CD4-positive, CD25-positive, alpha-beta regulatory T cell (primary cell): ENCODE results near the gene TMED1. TPM values are rescaled to one million over a fixed set of nuclear protein-coding genes. Genes with fewer than 3 reads are reported as not detected.

Source experiments
- ATAC-seq, 2 donors: fragments of 150-1000 bp; cut with Tn5 transposase; one replicate each; pipeline ENCODE4 v1.10.0; 2021; ENCODE audit warnings: low read depth in 2 of 2, moderate number of reproducible peaks in 2 of 2, moderate library complexity in 1 of 2
- DNase-seq, 3 donors: peaks; one replicate each; pipeline versions ENCODE4 v3.0.0 to v3.0.0-alpha.2; 2012 to 2022; ENCODE audit warnings: mixed read lengths in 1 of 3
- H3K27ac ChIP-seq: one replicate; pipeline ENCODE4 v1.7.0; 2013; ENCODE audit warnings: mild to moderate bottlenecking, low read length; ENCODE audit not compliant: insufficient read depth, poor library complexity, severe bottlenecking
- H3K27me3 ChIP-seq: one replicate; pipeline ENCODE4 v1.7.0; 2013; ENCODE audit warnings: low read length; ENCODE audit not compliant: control insufficient read depth, insufficient read depth
- H3K36me3 ChIP-seq: one replicate; pipeline ENCODE4 v1.7.0; 2013; ENCODE audit warnings: mild to moderate bottlenecking, low read length, moderate library complexity; ENCODE audit not compliant: control insufficient read depth, insufficient read depth
- H3K4me1 ChIP-seq: 2 replicates; pipeline ENCODE4 v1.7.0; 2013; ENCODE audit warnings: mild to moderate bottlenecking, low read length; ENCODE audit not compliant: insufficient read depth, control insufficient read depth, poor library complexity, severe bottlenecking
- H3K4me3 ChIP-seq: one replicate; pipeline ENCODE4 v1.7.0; 2013; ENCODE audit warnings: low read depth, mild to moderate bottlenecking, low read length, moderate library complexity
- H3K9me3 ChIP-seq, 2 experiments: 1 replicate in 1 of 2; 2 replicates in 1 of 2; pipeline ENCODE4 v1.7.0; 2013; ENCODE audit warnings: low read length in 2 of 2, mild to moderate bottlenecking in 1 of 2, moderate library complexity in 1 of 2; ENCODE audit not compliant: control insufficient read depth in 2 of 2
- H3K27ac Mint-ChIP-seq, 3 donors: one replicate each; pipeline ENCODE4 v1.8.0; 2020 to 2022; ENCODE audit warnings: mild to moderate bottlenecking in 3 of 3, mixed read lengths in 3 of 3, moderate library complexity in 2 of 3
- H3K27me3 Mint-ChIP-seq: one replicate; pipeline ENCODE4 v1.8.0; 2022; ENCODE audit warnings: mild to moderate bottlenecking, mixed read lengths
- H3K36me3 Mint-ChIP-seq: one replicate; pipeline ENCODE4 v1.8.0; 2020; ENCODE audit warnings: mixed read lengths
- H3K4me1 Mint-ChIP-seq, 4 donors: one replicate each; pipeline ENCODE4 v1.8.0; 2020 to 2022; ENCODE audit warnings: mixed read lengths in 4 of 4, mild to moderate bottlenecking in 1 of 4
- H3K4me3 Mint-ChIP-seq, 4 donors: one replicate each; pipeline ENCODE4 v1.8.0; 2020 to 2022; ENCODE audit warnings: mild to moderate bottlenecking in 4 of 4, mixed read lengths in 4 of 4, moderate library complexity in 3 of 4
- H3K9me3 Mint-ChIP-seq, 7 donors: one replicate each; pipeline ENCODE4 v1.8.0; 2020 to 2022; ENCODE audit warnings: mixed read lengths in 7 of 7, mild to moderate bottlenecking in 3 of 7, moderate library complexity in 2 of 7
- polyA plus RNA-seq, 4 donors: library from polyadenylated mRNA; unstranded; fragments of 300-500 nt; fragmentation: Illumina TruSeq; gene quantifications; one replicate each; pipeline ENCODE4 v1.2.3, GENCODE V29; 2021
- total RNA-seq: library from RNA; stranded (reverse); gene quantifications from one replicate; pipeline ENCODE4 v1.2.3, GENCODE V29; 2022

TMED1 gene
- total and polyA plus RNA-seq, 5 donors from 2014 or later: 10.2 to 30.3 (median 26.9) TPM

- ATAC-seq (peak in 1 of 2 donors; percentile 25), DNase-seq (no peak)
- no peaks in the 10 kb centered on the region for H3K9me3 ChIP-seq
- H3K4me3 Mint-ChIP-seq: no peak overlapping the region
- peaks cover 16% of the 10 kb centered on the region for H3K36me3 Mint-ChIP-seq
- H3K27ac Mint-ChIP-seq: no peak overlapping the region
- H3K27me3 Mint-ChIP-seq: no peaks in the 10 kb centered on the region
- no peaks in the 10 kb centered on the region for H3K4me1 ChIP-seq
- H3K36me3 ChIP-seq: peaks cover 35% of the 10 kb centered on the region
- H3K27me3 ChIP-seq: no peaks in the 10 kb centered on the region
- no peaks in the 10 kb centered on the region for H3K9me3 Mint-ChIP-seq
- H3K4me3 ChIP-seq: no peak overlapping the region
- no peak overlapping the region for H3K27ac ChIP-seq
- H3K4me1 Mint-ChIP-seq: no peaks in the 10 kb centered on the region
Measured at GRCh38 chr19:10828981-10829821, 6.8 kb downstream of the TMED1 start.

DNA sequence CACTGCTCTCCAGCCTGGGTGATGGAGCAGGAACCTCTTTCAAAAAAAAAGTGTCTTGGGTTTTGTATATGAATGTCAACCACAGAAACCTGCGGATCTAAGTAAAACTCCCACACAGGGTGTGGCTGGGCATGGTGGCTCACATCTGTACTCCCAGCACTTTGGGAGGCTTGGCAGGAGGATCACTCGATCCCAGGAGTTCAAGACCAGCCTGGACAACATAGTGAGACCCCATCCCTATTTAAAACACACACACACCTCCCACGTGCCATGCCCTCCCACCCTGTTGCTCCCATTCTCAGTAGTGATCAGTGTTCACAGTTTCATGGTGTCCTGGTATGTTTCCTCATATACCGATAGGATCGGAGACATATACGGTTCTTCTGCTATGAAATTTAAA, 9.2 kb downstream of the TMED1 start:
- Mint-ChIP-seq H3K4me1 (no peaks in the 10 kb centered on the region), H3K36me3 (peaks cover 13% of the 10 kb centered on the region), H3K27me3 (no peaks in the 10 kb centered on the region), H3K27ac (peak overlapping the region in 1 of 3 donors; percentile 56), H3K4me3 (no peak overlapping the region), H3K9me3 (no peaks in the 10 kb centered on the region)
- ATAC-seq (no peak), DNase-seq (no peak)
- Histone ChIP-seq H3K9me3 (no peaks in the 10 kb centered on the region), H3K4me3 (no peak overlapping the region), H3K27ac (no peak overlapping the region), H3K4me1 (no peaks in the 10 kb centered on the region), H3K27me3 (no peaks in the 10 kb centered on the region), H3K36me3 (peaks cover 45% of the 10 kb centered on the region)

GRCh38 chr19:10826231-10826630, 9.8 kb downstream of the TMED1 start:
- ATAC-seq (no peak), DNase-seq (no peak)
- H3K36me3 ChIP-seq: peaks cover 50% of the 10 kb centered on the region
- peaks cover 13% of the 10 kb centered on the region for H3K36me3 Mint-ChIP-seq
- H3K4me3 ChIP-seq: no peak overlapping the region
- H3K27me3 Mint-ChIP-seq: no peaks in the 10 kb centered on the region
- H3K4me1 Mint-ChIP-seq: no peaks in the 10 kb centered on the region
- H3K27me3 ChIP-seq: no peaks in the 10 kb centered on the region
- H3K27ac Mint-ChIP-seq: peak overlapping the region in 1 of 3 donors; percentile 65
- H3K27ac ChIP-seq: no peak overlapping the region
- H3K9me3 ChIP-seq: no peaks in the 10 kb centered on the region
- no peaks in the 10 kb centered on the region for H3K4me1 ChIP-seq
- H3K9me3 Mint-ChIP-seq: no peaks in the 10 kb centered on the region
- H3K4me3 Mint-ChIP-seq: no peak overlapping the region

- Mint-ChIP-seq H3K4me3 (no peak overlapping the region), H3K36me3 (peaks cover 32% of the 10 kb centered on the region), H3K27ac (no peak overlapping the region), H3K4me1 (peaks cover 0 to 3% (median 0%) of the 10 kb centered on the region in 4 donors), H3K27me3 (no peaks in the 10 kb centered on the region), H3K9me3 (no peaks in the 10 kb centered on the region)
- Histone ChIP-seq H3K27me3 (no peaks in the 10 kb centered on the region), H3K4me3 (no peak overlapping the region), H3K36me3 (peaks cover 60% of the 10 kb centered on the region), H3K9me3 (no peaks in the 10 kb centered on the region), H3K4me1 (no peaks in the 10 kb centered on the region), H3K27ac (no peak overlapping the region)
- ATAC-seq: no peak
- no peak for DNase-seq
Measured at GRCh38 chr19:10823690-10824089, 12.3 kb downstream of the TMED1 start.

- Histone ChIP-seq H3K9me3 (no peaks in the 10 kb centered on the region), H3K36me3 (peaks cover 46% of the 10 kb centered on the region), H3K27me3 (no peaks in the 10 kb centered on the region), H3K27ac (no peak overlapping the region), H3K4me3 (no peak overlapping the region), H3K4me1 (no peaks in the 10 kb centered on the region)
- Mint-ChIP-seq H3K27ac (peak overlapping the region in 2 of 3 donors; percentile 38 to 64), H3K27me3 (no peaks in the 10 kb centered on the region), H3K9me3 (no peaks in the 10 kb centered on the region), H3K4me3 (peak overlapping the region in 1 of 4 donors; percentile 47), H3K4me1 (peaks cover 0 to 3% (median 0%) of the 10 kb centered on the region in 4 donors), H3K36me3 (peaks cover 19% of the 10 kb centered on the region)
- no peak for ATAC-seq
- DNase-seq: no peak
Measured at GRCh38 chr19:10820173-10820572, 15.8 kb downstream of the TMED1 start.

GRCh38 chr19:10819124-10820060, 16.6 kb downstream of the TMED1 start:
- Histone ChIP-seq H3K9me3 (no peaks in the 10 kb centered on the region), H3K27ac (no peak overlapping the region), H3K4me3 (no peak overlapping the region), H3K36me3 (peaks cover 46% of the 10 kb centered on the region), H3K27me3 (no peaks in the 10 kb centered on the region), H3K4me1 (no peaks in the 10 kb centered on the region)
- Mint-ChIP-seq H3K36me3 (peaks cover 25% of the 10 kb centered on the region), H3K27me3 (no peaks in the 10 kb centered on the region), H3K4me1 (peaks cover 0 to 5% (median 1%) of the 10 kb centered on the region in 4 donors), H3K4me3 (no peak overlapping the region), H3K9me3 (no peaks in the 10 kb centered on the region), H3K27ac (peak overlapping the region; percentile 9 to 64 (median 59))
- ATAC-seq: no peak
- no peak for DNase-seq

DNA sequence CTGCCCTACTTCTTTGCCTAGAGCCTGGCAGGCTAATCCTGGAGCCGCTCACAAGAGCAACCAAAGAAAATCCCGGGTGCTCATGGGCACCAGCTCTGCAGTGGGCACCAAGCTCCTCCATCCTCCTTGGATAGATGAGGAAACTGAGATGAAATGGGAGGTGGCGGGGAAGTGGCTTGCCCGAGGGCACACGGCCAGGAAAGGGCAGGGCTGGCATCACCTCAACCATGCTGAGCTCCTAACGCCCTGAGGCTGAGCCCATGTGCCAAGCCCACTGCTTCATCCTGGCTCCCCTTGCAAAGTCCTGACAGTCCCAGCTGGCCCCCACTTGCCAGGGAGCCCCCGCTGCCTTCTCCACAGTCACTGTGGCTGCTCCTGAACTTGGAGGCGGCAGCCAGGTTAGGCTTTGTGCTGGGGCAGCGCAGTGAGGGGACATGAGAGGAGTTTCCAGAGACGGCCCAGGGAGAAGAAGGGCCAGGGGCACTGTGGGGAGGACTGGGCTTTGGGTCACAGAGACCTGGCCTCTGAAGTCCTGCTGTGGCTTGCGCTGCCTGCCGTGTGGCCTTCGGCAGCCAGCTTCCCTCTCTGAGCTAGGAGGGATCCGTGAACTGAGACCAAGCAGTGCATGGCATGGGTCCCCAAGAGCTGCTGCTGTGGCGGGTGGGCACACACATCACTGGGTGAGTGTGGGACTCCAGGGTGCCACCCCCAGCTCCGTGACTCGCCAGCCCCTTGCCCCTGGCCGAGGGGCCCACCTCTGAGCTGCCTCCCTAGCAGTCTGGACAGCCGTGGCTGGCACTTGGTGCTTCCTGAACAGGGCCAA, 17.5 kb downstream of the TMED1 start:
- DNase-seq (no peak), ATAC-seq (no peak)
- peaks cover 0 to 6% (median 1%) of the 10 kb centered on the region in 4 donors for H3K4me1 Mint-ChIP-seq
- H3K36me3 ChIP-seq: peaks cover 40% of the 10 kb centered on the region
- no peaks in the 10 kb centered on the region for H3K9me3 Mint-ChIP-seq
- no peaks in the 10 kb centered on the region for H3K27me3 ChIP-seq
- H3K9me3 ChIP-seq: no peaks in the 10 kb centered on the region
- H3K27ac Mint-ChIP-seq: peak overlapping the region in 1 of 3 donors; percentile 9
- no peak overlapping the region for H3K27ac ChIP-seq
- H3K4me3 Mint-ChIP-seq: no peak overlapping the region
- peaks cover 27% of the 10 kb centered on the region for H3K36me3 Mint-ChIP-seq
- H3K4me3 ChIP-seq: no peak overlapping the region
- no peaks in the 10 kb centered on the region for H3K27me3 Mint-ChIP-seq
- no peaks in the 10 kb centered on the region for H3K4me1 ChIP-seq
